Mesenchymal stem cell (in vitro differentiated cells and primary cell): ENCODE results near the gene SAMD4A.

Source experiments
- DNase-seq: peaks from one replicate; pipeline ENCODE4 v3.0.0-alpha.2; 2013
- H2AFZ ChIP-seq: one replicate; pipeline ENCODE4 v1.6.1; 2013; ENCODE audit warnings: low read depth, mild to moderate bottlenecking, control low read depth, inconsistent platforms, low read length, moderate library complexity
- H2AK5ac ChIP-seq: 2 replicates; pipeline ENCODE4 v1.6.1; 2013; ENCODE audit warnings: low read length, moderate library complexity, mild to moderate bottlenecking, inconsistent platforms; ENCODE audit not compliant: severe bottlenecking
- H2BK120ac ChIP-seq: one replicate; pipeline ENCODE4 v1.6.1; 2013; ENCODE audit warnings: low read depth, mild to moderate bottlenecking, inconsistent platforms, low read length, moderate library complexity
- H2BK12ac ChIP-seq, 2 experiments: one replicate each; pipeline ENCODE4 v1.6.1; 2013; ENCODE audit warnings: inconsistent platforms in 2 of 2, low read length in 2 of 2, mild to moderate bottlenecking in 2 of 2, moderate library complexity in 2 of 2, control low read depth in 1 of 2
- H2BK15ac ChIP-seq: one replicate; pipeline ENCODE4 v1.6.1; 2013; ENCODE audit warnings: mild to moderate bottlenecking, low read depth, inconsistent platforms; ENCODE audit not compliant: poor library complexity, severe bottlenecking
- H2BK5ac ChIP-seq: 2 replicates; pipeline ENCODE4 v1.6.1; 2013; ENCODE audit warnings: low read depth, mild to moderate bottlenecking, low read length, control low read depth, inconsistent platforms; ENCODE audit not compliant: poor library complexity, severe bottlenecking
- H3K14ac ChIP-seq, 2 experiments: one replicate each; pipeline ENCODE4 v1.6.1; 2013; ENCODE audit warnings: inconsistent platforms in 2 of 2, low read length in 2 of 2, control low read depth in 1 of 2, mild to moderate bottlenecking in 1 of 2, moderate library complexity in 1 of 2
- H3K18ac ChIP-seq, 2 experiments: one replicate each; pipeline ENCODE4 v1.6.1; 2013; ENCODE audit warnings: inconsistent platforms in 2 of 2, low read length in 2 of 2, control low read depth in 1 of 2, low read depth in 1 of 2, mild to moderate bottlenecking in 1 of 2
- H3K23ac ChIP-seq, 2 experiments: one replicate each; pipeline ENCODE4 v1.6.1; 2013; ENCODE audit warnings: inconsistent platforms in 2 of 2, low read length in 2 of 2, mild to moderate bottlenecking in 2 of 2, moderate library complexity in 2 of 2, control low read depth in 1 of 2
- H3K27ac ChIP-seq: 2 replicates; pipeline ENCODE4 v1.5.1; 2013; ENCODE audit warnings: mild to moderate bottlenecking, moderate library complexity, low read length, control low read depth, inconsistent platforms; ENCODE audit not compliant: poor library complexity, severe bottlenecking
- H3K27me3 ChIP-seq, 2 experiments: 2 replicates each; pipeline versions ENCODE4 v1.6.1 to v1.7.0; 2013; ENCODE audit warnings: low read length in 2 of 2, mild to moderate bottlenecking in 2 of 2, moderate library complexity in 2 of 2, control low read depth in 1 of 2, inconsistent platforms in 1 of 2; ENCODE audit not compliant: control insufficient read depth in 1 of 2, insufficient read depth in 1 of 2
- H3K36me3 ChIP-seq, 2 experiments: 2 replicates each; pipeline versions ENCODE4 v1.6.1 to v1.7.0; 2013; ENCODE audit warnings: low read length in 2 of 2, control low read depth in 1 of 2, inconsistent platforms in 1 of 2, low read depth in 1 of 2, mild to moderate bottlenecking in 1 of 2; ENCODE audit not compliant: insufficient read depth in 2 of 2, control insufficient read depth in 1 of 2
- H3K4ac ChIP-seq, 2 experiments: one replicate each; pipeline ENCODE4 v1.6.1; 2013; ENCODE audit warnings: inconsistent platforms in 2 of 2, low read length in 2 of 2, mild to moderate bottlenecking in 2 of 2, moderate library complexity in 2 of 2, control low read depth in 1 of 2, low read depth in 1 of 2
- H3K4me1 ChIP-seq: 2 replicates; pipeline ENCODE4 v1.6.1; 2013; ENCODE audit warnings: low read depth, low read length, control low read depth; ENCODE audit not compliant: control insufficient read depth, insufficient read depth
- H3K4me2 ChIP-seq: 2 replicates; pipeline ENCODE4 v1.6.1; 2013; ENCODE audit warnings: low read length, mild to moderate bottlenecking, inconsistent platforms; ENCODE audit not compliant: poor library complexity, severe bottlenecking
- H3K4me3 ChIP-seq, 2 experiments: 2 replicates each; pipeline versions ENCODE4 v1.5.1 to v1.7.0; 2013; ENCODE audit warnings: low read length in 2 of 2, mild to moderate bottlenecking in 2 of 2, control low read depth in 1 of 2, low read depth in 1 of 2; ENCODE audit not compliant: insufficient read depth in 1 of 2
- H3K79me1 ChIP-seq: replicated peaks from 2 replicates; pipeline ENCODE4 v1.6.1; 2013; ENCODE audit warnings: mild to moderate bottlenecking, control low read depth, low read length, inconsistent platforms; ENCODE audit not compliant: poor library complexity, severe bottlenecking
- H3K9ac ChIP-seq: 2 replicates; pipeline ENCODE4 v1.7.0; 2013; ENCODE audit warnings: mild to moderate bottlenecking, low read length, moderate library complexity
- H3K9me3 ChIP-seq: 2 replicates; pipeline ENCODE4 v1.7.0; 2013; ENCODE audit warnings: mild to moderate bottlenecking, low read length; ENCODE audit not compliant: control insufficient read depth
- H4K8ac ChIP-seq: one replicate; pipeline ENCODE4 v1.6.1; 2013; ENCODE audit warnings: inconsistent platforms, mild to moderate bottlenecking, low read length, moderate library complexity
- H4K91ac ChIP-seq: one replicate; pipeline ENCODE4 v1.6.1; 2013; ENCODE audit warnings: mild to moderate bottlenecking, low read length, inconsistent platforms
- WGBS: methylation state at CpG from one replicate; pipeline ENCODE4 v1.1.7; 2013; ENCODE audit warnings: mixed read lengths; 5-methylcytosine and 5-hydroxymethylcytosine counted together

The SAMD4A gene

GRCh38 chr14:54537651-54538050 lies 29.3 kb upstream of the SAMD4A start:
- H2BK15ac ChIP-seq = no peak overlapping the region
- no peak overlapping the region for H2AFZ ChIP-seq
- H3K4ac ChIP-seq = no peak overlapping the region
- no peak overlapping the region for H4K91ac ChIP-seq
- no peak overlapping the region for H2BK12ac ChIP-seq
- H3K79me1 ChIP-seq = peaks cover 6% of the 10 kb centered on the region
- H3K23ac ChIP-seq = no peak overlapping the region
- no peak overlapping the region for H3K14ac ChIP-seq
- H3K18ac ChIP-seq = no peak overlapping the region
- WGBS = no CpG with 5 or more reads among the region's 2 CpGs
- no peak overlapping the region for H3K4me2 ChIP-seq
- H3K9ac ChIP-seq = no peak overlapping the region
- H3K4me1 ChIP-seq = no peaks in the 10 kb centered on the region
- no peak overlapping the region for H3K4me3 ChIP-seq
- H3K27me3 ChIP-seq = no peaks in the 10 kb centered on the region
- no peak overlapping the region for H4K8ac ChIP-seq
- no peak for DNase-seq
- H3K9me3 ChIP-seq = no peaks in the 10 kb centered on the region
- no peak overlapping the region for H3K27ac ChIP-seq
- H2AK5ac ChIP-seq = no peak overlapping the region
- H2BK5ac ChIP-seq = no peak overlapping the region
- H3K36me3 ChIP-seq = peaks cover 0 to 40% of the 10 kb centered on the region in 2 experiments
- no peak overlapping the region for H2BK120ac ChIP-seq

DNA sequence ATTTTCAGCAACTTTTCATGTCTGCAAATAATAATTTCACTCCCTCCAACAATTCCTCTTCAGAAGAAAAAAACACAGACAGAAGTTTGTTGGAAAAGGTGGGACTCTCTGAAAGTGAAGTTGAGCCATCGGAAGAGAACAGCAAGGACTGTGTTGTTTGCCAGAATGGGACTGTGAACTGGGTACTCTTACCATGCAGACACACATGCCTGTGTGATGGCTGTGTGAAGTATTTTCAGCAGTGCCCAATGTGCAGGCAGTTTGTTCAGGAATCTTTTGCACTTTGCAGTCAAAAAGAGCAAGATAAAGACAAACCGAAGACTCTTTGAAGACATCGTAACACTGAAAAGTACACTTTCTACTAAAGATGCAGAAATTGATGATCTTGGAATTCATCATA lies 28.9 kb upstream of the SAMD4A start:
- H3K27ac ChIP-seq = no peak overlapping the region
- no peak overlapping the region for H2AK5ac ChIP-seq
- H3K9ac ChIP-seq = no peak overlapping the region
- no peak overlapping the region for H2BK120ac ChIP-seq
- no peak overlapping the region for H4K91ac ChIP-seq
- H3K27me3 ChIP-seq = no peaks in the 10 kb centered on the region
- no peak overlapping the region for H2BK5ac ChIP-seq
- H3K18ac ChIP-seq = no peak overlapping the region
- H3K9me3 ChIP-seq = no peaks in the 10 kb centered on the region
- 100% methylated on average over 1 of the region's 3 CpGs for WGBS
- H3K14ac ChIP-seq = no peak overlapping the region
- H2BK12ac ChIP-seq = no peak overlapping the region
- no peak overlapping the region for H2AFZ ChIP-seq
- no peak overlapping the region for H3K23ac ChIP-seq
- no peak for DNase-seq
- no peak overlapping the region for H3K4me3 ChIP-seq
- H3K79me1 ChIP-seq = peaks cover 4% of the 10 kb centered on the region
- no peak overlapping the region for H3K4ac ChIP-seq
- no peak overlapping the region for H4K8ac ChIP-seq
- H2BK15ac ChIP-seq = no peak overlapping the region
- no peak overlapping the region for H3K4me2 ChIP-seq
- peaks cover 0 to 40% of the 10 kb centered on the region in 2 experiments for H3K36me3 ChIP-seq
- no peaks in the 10 kb centered on the region for H3K4me1 ChIP-seq

DNA sequence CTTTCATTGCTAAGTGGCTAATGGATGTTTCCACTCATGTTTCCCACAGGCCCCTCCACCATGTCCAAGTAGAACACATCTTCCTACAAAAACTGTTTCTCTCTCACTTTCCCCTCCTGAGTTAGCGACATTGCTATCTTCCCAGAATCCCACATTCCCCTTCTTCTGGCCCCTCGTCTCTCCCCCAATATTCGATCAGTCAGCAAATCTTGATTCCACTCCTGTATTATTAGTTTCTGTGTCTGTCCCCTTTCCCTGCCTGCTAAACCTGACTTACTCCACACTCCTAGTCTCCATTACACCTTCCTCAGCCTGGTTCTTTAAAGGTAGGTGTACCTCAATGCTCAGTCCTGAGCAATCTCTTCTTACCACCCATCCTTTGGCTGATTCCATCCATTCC lies 19.3 kb upstream of the SAMD4A start:
- Histone ChIP-seq H3K36me3 (no peaks in the 10 kb centered on the region), H4K8ac (no peak overlapping the region), H4K91ac (no peak overlapping the region), H3K9ac (no peak overlapping the region), H3K4ac (no peak overlapping the region), H3K9me3 (no peaks in the 10 kb centered on the region), H3K27ac (no peak overlapping the region), H2BK12ac (no peak overlapping the region), H2BK15ac (no peak overlapping the region), H3K14ac (no peak overlapping the region), H3K23ac (no peak overlapping the region), H2AK5ac (no peak overlapping the region), H3K4me2 (no peak overlapping the region), H3K18ac (no peak overlapping the region), H3K79me1 (no peaks in the 10 kb centered on the region), H2BK120ac (no peak overlapping the region), H3K4me3 (no peak overlapping the region), H2AFZ (no peak overlapping the region), H2BK5ac (no peak overlapping the region), H3K27me3 (no peaks in the 10 kb centered on the region), H3K4me1 (no peaks in the 10 kb centered on the region)
- no peak for DNase-seq
- WGBS = 85% methylated on average over 3 of the region's 3 CpGs

- Histone ChIP-seq H2BK5ac (no peak overlapping the region), H3K79me1 (no peaks in the 10 kb centered on the region), H3K23ac (no peak overlapping the region), H3K9ac (no peak overlapping the region), H3K36me3 (no peaks in the 10 kb centered on the region), H3K18ac (no peak overlapping the region), H3K4me1 (no peaks in the 10 kb centered on the region), H3K27ac (no peak overlapping the region), H3K27me3 (no peaks in the 10 kb centered on the region), H2BK12ac (no peak overlapping the region), H3K9me3 (no peaks in the 10 kb centered on the region), H2AFZ (no peak overlapping the region), H4K91ac (no peak overlapping the region), H3K4me2 (no peak overlapping the region), H2BK15ac (no peak overlapping the region), H3K4me3 (no peak overlapping the region), H4K8ac (no peak overlapping the region), H2BK120ac (no peak overlapping the region), H2AK5ac (no peak overlapping the region), H3K14ac (no peak overlapping the region), H3K4ac (no peak overlapping the region)
- DNase-seq = no peak
- 77% methylated on average over 5 of the region's 5 CpGs for WGBS
These were observed 18.4 kb upstream of the SAMD4A start for GRCh38 chr14:54548491-54548890.
